Measurements from ENCODE around the gene RBM3.
"Not testable (repeated sequence)": the region's sequence is repeated elsewhere in the genome, so short reads cannot be mapped to it uniquely, and the experiment has no call there.

Gene RBM3

DNA sequence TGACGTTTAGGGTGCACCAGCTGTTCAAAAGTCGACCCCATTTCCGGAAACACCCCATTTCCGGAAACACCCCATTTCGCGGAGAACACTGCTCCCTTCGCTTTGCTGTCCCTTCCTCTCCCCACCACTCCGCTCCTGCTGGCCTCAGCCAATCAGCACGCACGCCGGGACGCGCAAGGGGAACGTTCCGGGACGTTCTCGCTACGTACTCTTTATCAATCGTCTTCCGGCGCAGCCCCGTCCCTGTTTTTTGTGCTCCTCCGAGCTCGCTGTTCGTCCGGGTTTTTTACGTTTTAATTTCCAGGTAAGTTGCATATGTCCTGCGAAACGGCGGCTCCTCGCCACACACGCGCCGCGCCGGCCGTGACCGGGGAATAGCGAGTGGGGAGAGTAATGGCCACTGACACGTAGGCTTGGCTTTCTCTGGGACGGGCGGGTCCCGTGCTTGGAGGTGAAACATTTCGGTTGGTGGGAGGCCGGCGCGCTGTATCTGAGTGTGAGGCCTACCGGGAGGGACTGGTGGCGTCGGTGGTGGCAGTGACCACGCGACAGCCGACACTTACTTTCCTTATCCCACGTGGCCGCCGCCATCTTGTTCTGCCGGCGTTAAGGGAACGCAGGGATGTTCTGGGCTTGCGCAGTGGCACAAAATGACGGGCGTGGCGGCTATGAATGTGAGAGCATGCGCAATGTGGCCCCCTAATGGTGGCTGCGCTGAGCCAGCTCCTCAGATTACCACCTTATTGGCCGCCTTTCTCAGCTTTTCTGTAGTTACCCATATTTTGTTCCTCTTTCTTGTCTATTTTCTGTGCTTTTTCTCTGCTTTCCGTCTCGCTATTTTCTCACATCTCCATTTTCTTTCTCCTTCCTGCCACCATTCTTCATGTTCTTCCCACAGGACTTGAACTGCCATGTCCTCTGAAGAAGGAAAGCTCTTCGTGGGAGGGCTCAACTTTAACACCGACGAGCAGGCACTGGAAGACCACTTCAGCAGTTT lies at the start of gene RBM3:
TSS of gene RBM3 (plus strand) at position 215 of the 997 bp plus-strand sequence. CDS start at position 912, 697 bp downstream.
- DNase-seq: peak; percentile 87 to 88

DNA sequence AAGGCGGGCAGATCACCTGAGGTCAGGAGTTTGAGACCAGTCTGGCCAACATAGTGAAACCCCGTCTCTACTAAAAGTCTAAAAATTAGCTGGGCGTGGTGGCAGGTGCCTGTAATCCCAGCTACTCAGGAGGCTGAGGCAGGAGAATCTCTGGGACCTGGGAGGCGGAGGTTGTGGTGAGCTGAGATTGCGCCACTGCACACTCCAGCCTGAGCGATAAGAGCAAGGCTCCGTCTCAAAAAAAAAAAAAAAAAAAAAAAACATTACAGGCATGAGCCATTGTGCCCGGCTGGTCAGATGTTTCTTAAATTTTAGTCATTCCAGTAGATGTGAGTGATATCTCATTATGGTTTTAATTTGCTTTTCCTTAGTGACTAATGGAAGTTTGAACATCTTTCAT lies 48.4 kb upstream of the RBM3 start:
- not testable (repeated sequence) for DNase-seq

DNA sequence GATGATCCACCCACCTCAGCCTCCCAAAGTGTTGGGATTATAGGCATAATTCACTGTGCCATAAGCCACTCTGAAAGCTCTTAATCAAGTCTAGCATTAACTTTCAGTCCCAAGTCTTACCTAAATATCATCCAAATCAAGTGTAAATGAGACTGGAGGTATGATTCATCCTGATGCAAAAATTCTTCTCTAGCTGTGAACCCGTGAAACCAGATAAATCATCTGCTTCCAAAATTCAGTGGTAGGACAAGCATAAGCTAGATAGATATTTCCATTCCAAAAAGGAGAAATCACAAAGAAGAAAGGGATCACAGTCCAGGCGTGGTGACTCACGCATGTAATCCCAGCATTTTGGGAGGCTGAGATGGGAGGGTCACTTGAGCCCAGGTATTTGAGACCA lies 43.5 kb upstream of the RBM3 start:
- no peak for DNase-seq

DNA sequence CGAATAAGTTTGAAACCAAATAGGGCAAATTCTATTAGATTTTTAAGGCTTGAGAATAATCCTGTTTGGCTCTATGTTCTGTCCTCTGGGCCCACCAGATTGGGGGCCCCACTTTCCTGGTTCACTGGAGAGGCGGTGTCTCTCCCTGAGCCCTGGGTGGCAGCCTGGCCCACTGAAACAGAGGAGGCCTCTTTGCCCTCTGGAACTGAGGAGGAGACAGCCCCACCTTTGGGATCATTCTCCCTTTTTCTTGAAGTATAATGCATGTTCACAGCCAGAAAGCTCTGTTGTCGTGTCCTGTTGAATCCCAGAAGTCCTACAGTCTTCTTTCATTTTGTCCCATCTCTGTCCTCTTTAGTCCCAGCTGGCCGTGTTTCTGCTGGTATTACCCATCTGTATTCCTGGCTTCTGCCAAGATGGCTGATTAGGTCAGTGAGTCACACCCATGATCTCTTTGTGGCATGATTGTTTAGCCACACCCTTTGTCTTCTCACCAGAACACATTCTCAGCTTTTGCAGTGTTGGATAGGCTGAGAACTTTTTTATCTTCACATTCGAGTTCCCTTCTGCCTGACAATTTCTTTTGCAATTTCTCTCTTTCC lies 42.8 kb upstream of the RBM3 start:
- no peak for DNase-seq

DNA sequence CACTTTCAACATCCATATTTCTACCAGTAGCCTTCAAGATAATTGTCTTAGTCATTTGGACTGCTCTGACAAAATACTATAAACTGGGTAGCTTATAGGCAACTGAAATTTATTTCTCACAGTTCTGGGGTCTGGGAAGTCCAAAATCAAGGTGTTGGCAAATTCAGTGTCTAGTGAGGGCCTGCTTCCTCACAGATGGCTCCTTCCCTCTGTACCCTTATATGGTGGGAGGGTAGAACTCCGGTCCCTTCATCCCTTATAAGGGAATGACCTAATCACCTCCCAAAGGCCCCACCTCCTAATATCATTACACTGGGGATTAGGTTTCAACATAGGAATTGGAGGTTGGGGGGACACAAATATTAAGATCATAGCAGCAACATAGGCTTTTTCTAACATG lies 42.1 kb upstream of the RBM3 start:
- DNase-seq: no peak

DNA sequence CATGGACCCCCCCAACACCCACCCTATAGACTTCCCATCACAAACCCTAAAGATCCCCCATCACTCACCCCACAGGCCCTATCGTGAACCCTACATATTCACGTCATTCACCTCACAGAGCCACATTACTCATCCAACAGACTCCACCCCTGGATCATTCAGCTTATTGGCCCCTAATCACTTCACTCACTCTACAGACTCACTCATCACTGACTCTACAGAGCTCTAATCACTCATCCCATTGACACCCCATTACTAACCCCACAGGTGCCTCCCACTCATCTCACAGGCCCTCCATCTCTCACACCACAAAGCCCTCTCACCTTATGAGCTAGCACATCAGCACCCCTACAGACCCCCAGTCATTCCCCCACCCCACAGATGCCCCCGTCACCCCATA lies 41.1 kb upstream of the RBM3 start:
- DNase-seq: no peak

DNA sequence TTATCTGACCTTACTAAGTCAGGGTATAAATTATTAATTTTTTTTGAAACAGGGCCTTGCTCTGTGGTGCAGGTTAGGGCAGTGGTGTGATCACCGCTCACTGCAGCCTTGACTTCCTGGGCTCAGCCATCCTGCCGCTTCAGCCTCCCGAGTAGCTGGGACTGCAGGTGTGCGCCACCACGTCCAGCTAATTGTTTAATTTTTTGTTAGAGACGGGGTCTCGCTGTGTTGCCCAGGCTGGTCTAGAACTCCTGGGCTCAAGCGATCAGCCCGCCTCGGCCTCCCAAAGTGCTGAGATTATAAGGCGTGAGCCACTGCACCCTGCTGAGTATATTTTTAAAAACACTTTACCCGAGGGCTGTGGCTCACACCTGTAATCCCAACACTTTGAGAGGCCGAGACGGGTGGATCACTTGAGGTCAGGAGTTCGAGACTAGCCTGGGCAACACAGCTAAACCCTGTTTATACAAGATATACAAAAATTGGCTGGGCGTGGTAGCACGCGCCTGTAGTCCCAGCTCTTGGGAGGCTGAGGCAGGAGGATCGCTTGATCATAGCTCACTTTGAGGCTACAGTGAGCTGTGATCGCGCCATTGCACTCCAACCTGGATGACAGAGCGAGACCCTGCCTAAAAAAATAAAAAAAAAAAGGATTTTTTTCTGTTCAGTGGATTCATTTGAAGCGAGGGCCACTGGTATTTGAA lies 35.5 kb upstream of the RBM3 start:
- no peak for DNase-seq

DNA sequence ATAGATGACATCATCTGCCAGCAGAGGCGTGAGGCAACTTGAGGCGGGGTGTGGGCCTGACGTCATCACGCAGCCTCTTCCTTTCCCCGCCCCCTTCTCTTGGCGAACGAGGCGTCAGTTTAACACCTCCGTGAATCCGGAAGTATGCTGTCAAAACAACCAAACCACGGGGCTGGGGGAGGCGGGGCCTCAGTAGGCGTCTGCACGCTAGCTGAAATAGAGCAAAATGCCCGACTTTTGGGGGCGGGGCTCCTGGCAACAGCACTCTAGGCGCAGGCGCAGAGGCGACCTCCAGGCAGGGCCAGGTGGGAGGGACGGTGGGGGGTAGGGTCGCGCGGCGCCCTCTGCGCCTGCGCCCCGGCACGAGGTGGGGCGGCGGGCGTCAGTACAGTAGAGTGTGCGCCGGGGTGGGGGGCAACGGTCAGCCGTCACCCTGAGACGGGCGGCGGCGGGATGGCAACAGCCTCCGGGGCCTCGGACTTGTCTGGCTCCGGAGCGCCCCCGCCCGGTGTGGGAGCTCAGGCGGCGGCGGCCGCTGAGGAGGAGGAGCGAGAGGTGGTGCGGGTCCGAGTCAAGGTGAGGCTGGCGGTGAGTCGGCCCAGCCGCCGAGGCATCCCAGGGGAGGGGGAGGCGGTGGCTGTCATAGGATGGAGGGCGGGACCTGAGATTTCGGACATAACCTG lies 34.8 kb upstream of the RBM3 start, which contains the start of gene TBC1D25:
TSS of gene TBC1D25 (plus strand) at position 370 of the 683 bp plus-strand sequence. CDS start at position 454, 84 bp downstream.
- peak; percentile 96 to 97 for DNase-seq

DNA sequence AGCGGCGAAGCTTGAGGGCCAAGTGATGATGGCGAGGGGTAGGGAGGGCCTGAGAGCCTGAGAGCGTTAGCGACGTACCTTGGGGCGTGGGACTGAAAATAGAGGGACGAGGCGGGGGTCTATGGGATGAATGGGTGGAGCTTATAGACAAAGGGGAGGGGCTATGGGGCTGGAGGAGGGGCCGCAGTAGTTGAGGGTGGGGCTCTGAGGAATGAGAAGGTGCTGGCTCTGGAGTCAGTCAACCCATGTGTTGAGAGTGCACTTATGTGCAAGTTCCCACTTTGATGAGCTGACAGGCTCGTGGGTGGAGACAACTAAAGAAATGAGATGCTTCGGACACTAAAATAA lies 34.3 kb upstream of the RBM3 start:
- DNase-seq: peak; percentile 49 to 53

DNA sequence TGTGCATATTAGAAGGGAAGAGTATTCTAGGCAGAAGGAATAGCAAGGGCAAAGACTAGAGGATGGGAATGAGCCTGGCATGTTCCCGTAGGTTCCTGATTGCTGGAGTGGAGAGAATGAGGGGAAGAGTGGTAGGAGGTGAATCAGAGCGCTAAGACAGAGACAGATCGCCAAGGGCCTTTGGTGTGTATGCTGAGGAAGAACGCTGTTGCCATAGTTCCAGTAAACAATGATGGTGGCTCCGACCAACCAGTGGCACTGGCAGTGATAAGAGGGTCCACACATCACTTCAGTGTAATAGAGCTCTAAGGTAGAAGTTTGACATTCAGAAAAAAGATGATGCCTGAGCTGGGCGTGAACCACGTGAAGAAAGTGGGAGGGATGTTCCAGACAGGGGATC lies 33.8 kb upstream of the RBM3 start:
- no peak for DNase-seq

DNA sequence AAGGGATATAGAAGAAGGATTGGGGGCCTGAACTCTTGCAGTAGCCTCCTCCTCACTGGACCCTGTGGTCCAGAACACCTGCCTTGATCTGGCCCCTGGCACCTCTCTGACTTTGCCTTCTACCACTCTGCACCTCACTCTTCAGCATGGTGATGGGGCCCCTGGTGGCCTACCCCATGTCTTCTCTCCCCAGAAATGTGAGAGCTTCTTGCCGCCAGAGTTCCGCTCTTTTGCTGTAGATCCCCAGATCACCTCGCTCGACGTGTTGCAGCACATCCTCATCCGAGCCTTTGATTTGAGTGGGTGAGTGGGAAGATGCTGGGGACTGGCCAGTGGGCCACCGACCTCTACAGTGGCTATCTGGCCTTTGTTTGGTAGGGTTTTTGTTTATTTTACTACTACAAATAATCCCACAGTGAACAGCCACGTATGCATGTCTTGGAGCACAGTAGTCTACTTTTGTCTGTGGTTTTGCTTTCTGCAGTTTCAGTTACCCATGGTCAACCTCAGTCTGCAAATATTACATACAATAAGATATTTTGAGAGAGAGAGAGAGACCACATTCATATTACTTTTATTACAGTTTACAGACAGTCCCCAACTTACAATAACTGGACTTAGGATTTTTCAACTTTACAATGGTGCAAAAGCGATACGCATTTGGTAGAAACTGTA lies 33.0 kb upstream of the RBM3 start:
- DNase-seq: no peak

DNA sequence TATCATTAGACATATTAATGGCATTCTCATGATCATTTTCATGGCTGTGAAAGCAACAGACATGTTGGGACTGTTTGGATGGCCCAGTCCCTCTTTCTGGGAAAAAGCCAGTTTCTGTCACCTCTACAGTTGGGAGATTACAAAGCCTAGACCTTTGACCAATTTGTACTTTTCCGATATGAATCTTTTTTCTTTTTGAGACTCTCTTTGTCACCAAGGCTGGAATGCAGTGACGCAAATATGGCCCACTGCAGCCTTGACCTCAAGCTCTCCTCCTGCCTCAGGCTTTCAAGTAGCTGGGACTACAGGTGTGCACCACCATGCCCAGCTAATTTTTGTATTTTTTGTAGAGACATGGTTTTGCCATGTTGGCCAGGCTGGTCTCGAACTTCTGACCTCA lies 25.4 kb upstream of the RBM3 start:
- DNase-seq: no peak

DNA sequence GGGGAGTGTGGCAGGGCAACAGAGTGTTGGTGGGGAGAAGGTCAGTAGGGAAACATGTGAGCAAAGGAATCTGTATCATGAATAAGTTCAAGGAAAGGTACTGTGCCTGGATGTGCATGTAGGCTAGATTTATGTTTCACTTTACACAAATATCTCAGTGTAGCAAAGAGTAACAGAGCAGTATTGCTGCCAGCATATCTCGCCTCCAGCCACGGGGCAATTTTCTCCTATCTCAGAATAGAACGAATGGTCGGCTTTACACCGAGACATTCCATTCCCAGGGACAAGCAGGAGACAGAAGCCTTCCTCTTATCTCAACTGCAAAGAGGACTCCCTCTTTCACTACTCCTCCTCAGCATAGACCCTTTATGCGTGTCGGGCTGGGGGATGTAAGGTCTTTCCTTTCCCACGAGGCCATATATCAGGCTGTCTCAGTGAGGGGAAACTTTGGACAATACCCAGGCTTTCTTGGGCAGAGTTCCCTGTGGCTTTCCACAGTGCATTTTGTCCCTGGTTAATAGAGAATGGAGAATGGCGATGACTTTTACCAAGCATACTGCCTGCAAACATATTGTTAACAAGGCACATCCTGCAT lies 18.5 kb upstream of the RBM3 start:
- not testable (repeated sequence) for DNase-seq

DNA sequence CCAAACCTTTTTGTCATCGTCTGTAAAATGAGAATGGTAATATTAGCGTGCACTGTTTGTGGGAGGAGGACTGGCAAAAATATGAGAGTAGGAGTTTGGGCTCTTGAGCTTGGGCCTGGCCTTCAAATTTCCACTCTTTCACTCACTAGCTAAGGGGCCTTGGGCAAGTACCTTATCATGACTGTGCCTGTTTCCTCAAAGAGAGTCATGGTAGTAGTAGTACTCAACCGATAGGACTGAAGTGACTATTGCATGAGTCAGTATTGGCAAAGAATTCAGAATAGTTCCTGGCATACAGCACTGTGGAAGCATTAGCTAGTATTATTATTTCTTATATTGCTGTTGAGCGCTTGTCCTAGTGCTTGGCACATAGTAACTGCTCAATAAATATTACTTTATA lies 16.0 kb upstream of the RBM3 start:
- no peak for DNase-seq

DNA sequence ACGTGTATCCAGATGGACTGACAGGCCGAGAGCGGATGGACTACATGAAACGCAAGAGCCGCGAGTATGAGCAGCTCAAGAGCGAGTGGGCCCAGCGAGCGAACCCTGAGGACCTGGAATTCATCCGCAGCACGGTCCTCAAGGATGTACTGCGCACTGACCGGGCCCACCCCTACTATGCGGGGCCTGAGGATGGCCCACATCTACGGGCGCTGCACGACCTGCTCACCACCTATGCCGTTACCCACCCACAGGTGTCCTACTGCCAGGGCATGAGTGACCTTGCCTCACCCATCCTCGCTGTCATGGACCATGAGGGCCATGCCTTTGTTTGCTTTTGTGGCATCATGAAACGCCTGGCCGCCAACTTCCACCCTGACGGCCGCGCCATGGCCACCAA lies 14.6 kb upstream of the RBM3 start:
- DNase-seq: no peak

DNA sequence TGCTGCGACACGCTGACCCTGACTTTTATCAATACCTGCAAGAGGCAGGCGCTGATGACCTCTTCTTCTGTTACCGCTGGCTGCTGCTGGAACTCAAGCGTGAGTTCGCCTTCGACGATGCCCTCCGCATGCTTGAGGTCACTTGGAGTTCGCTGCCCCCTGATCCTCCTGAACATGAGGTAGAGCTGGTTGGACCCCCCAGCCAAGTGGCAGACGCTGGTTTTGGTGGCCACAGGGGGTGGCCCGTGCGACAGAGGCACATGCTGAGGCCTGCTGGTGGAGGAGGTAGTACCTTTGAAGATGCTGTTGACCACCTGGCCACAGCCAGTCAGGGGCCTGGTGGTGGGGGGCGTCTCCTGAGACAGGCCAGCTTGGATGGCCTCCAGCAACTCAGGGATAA lies 14.2 kb upstream of the RBM3 start:
- no peak for DNase-seq

DNA sequence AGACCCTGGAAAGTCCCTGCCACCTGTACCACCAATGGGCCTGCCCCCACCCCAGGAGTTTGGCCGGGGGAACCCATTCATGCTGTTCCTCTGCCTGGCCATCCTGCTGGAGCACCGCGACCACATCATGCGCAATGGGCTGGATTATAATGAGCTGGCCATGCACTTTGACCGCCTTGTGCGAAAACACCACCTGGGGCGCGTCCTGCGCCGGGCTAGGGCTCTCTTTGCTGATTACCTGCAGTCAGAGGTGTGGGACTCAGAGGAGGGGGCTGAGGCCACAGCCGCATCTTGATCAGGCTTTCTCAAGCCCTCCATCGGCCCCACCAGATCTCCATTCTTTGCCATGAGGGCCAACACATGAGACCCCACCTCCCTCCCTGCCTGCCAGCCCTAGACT lies 13.6 kb upstream of the RBM3 start:
- DNase-seq: no peak

DNA sequence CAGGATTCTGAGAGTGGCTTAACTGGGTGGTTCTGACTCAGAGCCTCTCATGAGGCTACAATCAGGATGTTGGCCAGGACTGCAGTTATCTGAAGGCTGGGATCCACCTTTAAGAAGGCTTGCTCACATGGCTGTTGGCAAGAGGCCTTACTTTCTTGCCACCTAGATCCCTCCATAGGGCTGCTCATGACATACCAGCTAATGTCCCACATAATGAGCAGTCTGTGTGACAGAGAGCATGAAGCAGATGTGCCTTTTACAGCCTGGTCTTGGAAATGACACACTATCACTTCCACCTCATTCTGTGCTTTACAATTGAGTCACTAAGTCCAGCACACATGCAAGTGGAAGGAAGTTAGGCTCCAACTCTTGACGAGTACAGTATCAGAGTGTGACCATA lies 4.3 kb upstream of the RBM3 start:
- DNase-seq: no peak

DNA sequence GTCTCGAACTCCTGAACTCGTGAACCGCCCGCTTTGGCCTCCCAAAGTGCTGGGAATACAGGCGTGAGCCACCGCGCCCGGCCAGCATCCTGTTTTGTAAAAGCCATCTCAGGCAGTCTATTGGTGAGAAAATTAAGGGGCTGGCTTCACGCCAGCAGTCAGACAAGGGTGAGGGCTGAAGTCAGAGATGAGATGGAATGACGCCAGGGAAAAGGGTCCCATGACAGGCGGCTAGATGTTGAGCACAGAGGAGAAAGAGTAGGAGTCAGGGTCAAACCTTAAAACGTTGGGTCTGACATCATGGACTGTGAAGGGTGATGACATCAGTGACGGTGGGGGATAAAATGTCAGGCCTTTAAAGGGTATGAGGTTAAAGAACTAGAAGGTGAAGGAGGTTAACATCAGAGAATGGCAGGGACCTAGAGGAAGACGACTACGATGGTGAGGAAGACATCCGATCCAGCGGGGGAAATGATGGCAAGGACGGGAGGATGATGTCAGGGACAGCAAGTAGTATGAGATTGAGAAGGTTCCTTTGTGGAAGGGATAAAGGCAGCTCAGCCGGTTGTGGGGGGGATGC lies 504 bp upstream of the RBM3 start:
- DNase-seq: peak; percentile 3 to 7

DNA sequence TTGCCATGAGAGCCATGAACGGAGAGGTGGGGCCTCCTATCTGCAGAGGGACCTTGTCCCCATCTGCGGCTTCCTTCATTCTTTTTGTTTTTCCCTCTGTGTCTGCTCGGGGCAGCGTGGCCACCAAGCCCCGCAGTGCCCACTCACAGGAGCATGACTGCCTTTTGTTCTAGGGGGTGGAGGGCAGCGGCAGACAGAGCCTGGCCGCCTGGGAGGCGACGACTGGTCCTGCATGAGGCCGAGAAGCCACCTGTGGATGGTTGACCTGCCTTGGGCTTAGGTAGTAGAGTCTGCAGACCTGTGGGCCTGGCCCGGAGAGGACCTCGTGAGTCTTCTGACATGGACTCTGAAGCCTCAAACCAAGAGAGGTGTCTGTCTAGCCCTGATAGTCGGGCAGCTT lies 1.4 kb downstream of the RBM3 start:
- no peak for DNase-seq

DNA sequence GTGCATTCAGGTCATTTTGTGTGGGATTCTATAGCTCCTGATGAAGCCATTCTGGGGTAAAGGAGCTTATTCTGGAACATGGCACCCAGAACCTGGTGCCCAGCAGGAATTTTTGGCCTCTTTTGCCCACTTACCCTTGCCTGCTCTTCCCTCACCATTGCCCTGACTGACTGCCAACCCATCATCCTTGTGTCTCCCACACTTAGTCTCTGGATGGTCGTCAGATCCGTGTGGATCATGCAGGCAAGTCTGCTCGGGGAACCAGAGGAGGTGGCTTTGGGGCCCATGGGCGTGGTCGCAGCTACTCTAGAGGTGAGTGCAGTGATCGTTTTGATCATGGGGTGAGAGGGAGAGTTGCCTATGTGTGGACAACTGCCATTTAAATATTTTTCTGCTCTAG lies 1.8 kb downstream of the RBM3 start:
- no peak for DNase-seq

DNA sequence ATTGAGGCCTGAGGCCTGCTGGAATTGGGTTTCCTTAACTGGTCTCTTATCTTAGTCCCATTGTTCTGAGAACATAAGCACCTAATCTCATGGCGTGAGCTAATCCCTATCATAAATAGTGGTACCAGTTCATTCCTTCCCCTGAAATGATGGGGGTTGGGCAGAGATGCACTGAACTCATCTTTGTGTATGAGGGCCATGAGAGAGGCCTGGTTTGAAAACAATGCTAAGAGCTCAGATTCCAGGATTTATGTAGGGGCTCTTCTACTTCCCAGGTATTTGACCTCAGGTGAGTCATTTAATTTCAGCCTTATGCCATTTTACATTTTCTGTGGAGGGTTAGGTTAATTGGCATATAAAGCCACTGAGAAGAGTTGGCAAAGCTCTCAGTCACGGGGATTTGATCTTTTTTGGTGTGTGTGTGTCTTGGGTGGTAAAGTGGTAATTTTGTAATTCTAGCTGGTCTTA lies 4.4 kb downstream of the RBM3 start:
- no peak for DNase-seq

Measured in activated CD4-positive, alpha-beta T cell treated with anti-CD3 and anti-CD28 coated beads, Interleukin-2, amount 50 U/mL, for 4 hours (primary cell).